Calu3 (cell line): ENCODE data around the gene FOXRED1. TPM values are rescaled to one million over a fixed set of nuclear protein-coding genes. Genes with fewer than 3 reads are reported as not detected.

Experiments
- Bru-seq: library from RNA; stranded (reverse); fragments of 400-500 nt; gene quantifications from one replicate; lab custom pipeline; 2021; lab: Mats Ljungman, UMichigan
- BruChase-seq, 2 experiments: library from RNA; stranded (reverse); fragments of 400-500 nt; gene quantifications; one replicate each; lab custom pipeline; 2021; lab: Mats Ljungman, UMichigan
- BruUV-seq: library from RNA; stranded (reverse); fragments of 400-500 nt; replicated peaks from 2 replicates; lab custom pipeline; 2021; lab: Mats Ljungman, UMichigan
- CTCF ChIA-PET: fragments of 300-600 bp; sonication (Branson Sonifier 250); formaldehyde crosslinking; loops from one replicate; lab custom pipeline; 2022; ENCODE audit warnings: antibody characterized with exemption; lab: Charles Lee
- DNase-seq: peaks from one replicate; pipeline ENCODE4 v3.0.0; 2022
- H3K27ac Mint-ChIP-seq: one replicate; pipeline ENCODE4 v1.8.0; 2022; ENCODE audit warnings: mixed read lengths; ENCODE audit not compliant: unreplicated experiment
- H3K27me3 Mint-ChIP-seq: one replicate; pipeline ENCODE4 v1.8.0; 2022; ENCODE audit warnings: mixed read lengths; ENCODE audit not compliant: unreplicated experiment
- H3K36me3 Mint-ChIP-seq: one replicate; pipeline ENCODE4 v1.8.0; 2022; ENCODE audit warnings: mild to moderate bottlenecking, moderate library complexity, mixed read lengths; ENCODE audit not compliant: insufficient read depth, unreplicated experiment
- H3K4me1 Mint-ChIP-seq: one replicate; pipeline ENCODE4 v1.8.0; 2022; ENCODE audit warnings: mild to moderate bottlenecking, low read depth, mixed read lengths; ENCODE audit not compliant: unreplicated experiment
- H3K4me3 Mint-ChIP-seq: one replicate; pipeline ENCODE4 v1.8.0; 2022; ENCODE audit warnings: mild to moderate bottlenecking, low read depth, moderate library complexity, mixed read lengths; ENCODE audit not compliant: unreplicated experiment
- H3K9me3 Mint-ChIP-seq: one replicate; pipeline ENCODE4 v1.8.0; 2022; ENCODE audit warnings: low read depth, mixed read lengths; ENCODE audit not compliant: unreplicated experiment
- CTCF ChIP-seq: fragments of 200-600 bp; IDR thresholded peaks from one replicate; pipeline ENCODE4 v1.8.0; 2022; ENCODE audit warnings: antibody characterized with exemption; ENCODE audit not compliant: unreplicated experiment
- intact Hi-C: fragments of 100-400 bp; cut with micrococcal nuclease; formaldehyde crosslinking; loops from one replicate; pipeline ENCODE4 v1.10.0; 2022; ENCODE audit not compliant: unreplicated experiment
- long read RNA-seq: library from polyadenylated mRNA; stranded (forward); transcript quantifications from one replicate; pipeline ENCODE4 v2.0.0, GENCODE V29; 2022
- total RNA-seq: library from RNA; stranded (reverse); gene quantifications from 2 replicates; pipeline ENCODE4 v1.2.3, GENCODE V29; 2022

FOXRED1 gene
- total RNA-seq (34.9 and 40.1 TPM in 2 replicates), Bru-seq, nascent RNA (percentile 70 among the genes with signal in this experiment), BruChase-seq, experiment 1, labeled RNA remaining after a 6-hour chase (percentile 76 among the genes with signal in this experiment), BruChase-seq, experiment 2, labeled RNA remaining after a 2-hour chase (percentile 88 among the genes with signal in this experiment)
- long read RNA-seq, transcript FOXRED1-201 (11 exons, 1,970 nt): major isoform, 30 of 92 reads
- long read RNA-seq, partial matches to known transcripts: 3 of 92 reads
- long read RNA-seq, other reads (novel, unspliced or antisense): 56 of 92 reads

GRCh38 chr11:126268708-126269579 is at the start of gene FOXRED1, which contains the start of gene SRPRA:
TSS of gene FOXRED1 (plus strand) at chr11:126269154. CDS start at chr11:126269207, 53 bp downstream.
TSS of gene SRPRA (minus strand) at chr11:126268895. CDS start at chr11:126268804, 91 bp downstream.
- CTCF ChIA-PET: interaction anchor here (1.0 kb wide), 1 partner anchor 212 kb away, joined by 3 read pairs; no protein-coding TSS in a partner anchor
- H3K4me3 Mint-ChIP-seq: peak within 1 kb of the TSS; percentile 93
- no peaks in the 10 kb centered on the region for H3K27me3 Mint-ChIP-seq
- H3K36me3 Mint-ChIP-seq: peaks cover 60% of the 10 kb centered on the region
- peak within 1 kb of the TSS; percentile 94 for H3K27ac Mint-ChIP-seq
- TF ChIP-seq CTCF: no peak
- TSS peak; percentile 85 for BruUV-seq
- H3K9me3 Mint-ChIP-seq: no peaks in the 10 kb centered on the region
- intact Hi-C loops: no loop called here
- peaks cover 15% of the 10 kb centered on the region for H3K4me1 Mint-ChIP-seq
- peak; percentile 98 for DNase-seq

GRCh38 chr11:126219547-126219946 is 49.4 kb upstream of the FOXRED1 start:
- no peak overlapping the region for H3K27ac Mint-ChIP-seq
- no TSS peak for BruUV-seq
- H3K4me3 Mint-ChIP-seq: no peak overlapping the region
- intact Hi-C loops: no loop called here
- H3K4me1 Mint-ChIP-seq: peaks cover 31% of the 10 kb centered on the region
- CTCF ChIA-PET: no interaction called here
- no peak for TF ChIP-seq CTCF
- H3K36me3 Mint-ChIP-seq: peaks cover 1% of the 10 kb centered on the region
- no peak for DNase-seq
- no peaks in the 10 kb centered on the region for H3K27me3 Mint-ChIP-seq
- H3K9me3 Mint-ChIP-seq: no peaks in the 10 kb centered on the region

- Mint-ChIP-seq H3K27me3 (no peaks in the 10 kb centered on the region), H3K9me3 (no peaks in the 10 kb centered on the region), H3K27ac (no peak overlapping the region), H3K36me3 (no peaks in the 10 kb centered on the region), H3K4me3 (no peak overlapping the region), H3K4me1 (peaks cover 7% of the 10 kb centered on the region)
- intact Hi-C loops: no loop called here
- no TSS peak for BruUV-seq
- CTCF ChIA-PET: no interaction called here
- no peak for DNase-seq
- TF ChIP-seq CTCF: no peak
Measured at GRCh38 chr11:126224647-126225294, 44.2 kb upstream of the FOXRED1 start.

- H3K4me3 Mint-ChIP-seq: no peak overlapping the region
- no peaks in the 10 kb centered on the region for H3K27me3 Mint-ChIP-seq
- no peak for DNase-seq
- H3K27ac Mint-ChIP-seq: no peak overlapping the region
- no peaks in the 10 kb centered on the region for H3K36me3 Mint-ChIP-seq
- H3K9me3 Mint-ChIP-seq: no peaks in the 10 kb centered on the region
- no peak for TF ChIP-seq CTCF
- no TSS peak for BruUV-seq
- peaks cover 3% of the 10 kb centered on the region for H3K4me1 Mint-ChIP-seq
- CTCF ChIA-PET: no interaction called here
- intact Hi-C loops: no loop called here
Measured at GRCh38 chr11:126225295-126225665, 43.7 kb upstream of the FOXRED1 start.
